ENCODE data around the gene COQ9.

- TF ChIP-seq CTCF (IDR thresholded peaks at IDR 0.05) (no peak), POLR2A (IDR thresholded peaks at IDR 0.05) (no peak), POLR2AphosphoS5 (IDR thresholded peaks at IDR 0.05) (no peak)
Observed at GRCh38 chr16:57502048-57502775, 54.9 kb downstream of the COQ9 start.
